HG02798 (cell line): ENCODE results near the gene PTTG1IP2.

ENCODE experiments used
- ATAC-seq: cut with Tn5 transposase; IDR thresholded peaks from one replicate; pipeline ENCODE4 v1.9.1; 2021; ENCODE audit warnings: mild to moderate bottlenecking; ENCODE audit not compliant: unreplicated experiment, poor library complexity

The PTTG1IP2 gene

DNA sequence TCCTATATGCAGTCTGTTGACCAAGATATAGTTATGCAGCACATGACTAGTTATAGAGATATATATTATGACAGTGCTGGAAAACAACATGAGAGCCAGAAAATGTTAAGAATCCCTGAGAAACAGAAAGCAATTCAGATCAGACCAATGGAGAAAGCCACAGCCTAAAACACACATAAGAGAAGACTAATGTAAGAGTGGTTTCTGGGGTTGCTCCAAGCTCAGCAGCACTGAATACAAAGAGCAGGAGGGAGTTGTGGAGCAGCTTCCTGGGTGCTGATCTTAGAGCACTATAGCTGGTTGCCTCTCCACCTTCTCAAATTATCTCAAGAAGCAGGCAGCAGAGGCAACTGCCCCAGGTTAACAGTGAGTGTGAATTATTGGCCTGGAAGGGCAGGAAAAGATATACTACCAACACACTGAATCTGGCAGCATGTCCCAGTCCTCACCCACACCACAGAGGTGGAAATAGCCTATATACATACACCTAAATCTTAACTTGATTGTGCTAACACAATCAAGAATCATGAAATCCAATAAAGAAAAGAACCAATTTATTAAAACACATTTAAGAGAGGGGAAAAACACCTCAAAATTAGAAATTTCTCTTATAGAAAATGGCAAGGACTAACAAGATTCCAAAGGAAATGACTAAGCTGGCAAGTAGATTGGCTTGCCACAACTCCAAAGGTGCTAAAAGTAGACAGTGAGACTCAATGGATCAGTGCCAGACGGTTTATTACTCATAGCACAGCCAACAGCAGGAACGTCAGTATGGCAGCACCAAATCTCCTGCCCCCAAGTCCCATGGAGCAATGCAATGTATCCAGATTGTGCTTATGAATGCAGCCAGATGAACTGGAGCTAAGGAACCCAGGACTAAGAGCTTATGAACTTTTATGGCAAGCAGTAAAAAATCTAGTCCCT, 5.1 kb downstream of the PTTG1IP2 start:
- no peak for ATAC-seq

DNA sequence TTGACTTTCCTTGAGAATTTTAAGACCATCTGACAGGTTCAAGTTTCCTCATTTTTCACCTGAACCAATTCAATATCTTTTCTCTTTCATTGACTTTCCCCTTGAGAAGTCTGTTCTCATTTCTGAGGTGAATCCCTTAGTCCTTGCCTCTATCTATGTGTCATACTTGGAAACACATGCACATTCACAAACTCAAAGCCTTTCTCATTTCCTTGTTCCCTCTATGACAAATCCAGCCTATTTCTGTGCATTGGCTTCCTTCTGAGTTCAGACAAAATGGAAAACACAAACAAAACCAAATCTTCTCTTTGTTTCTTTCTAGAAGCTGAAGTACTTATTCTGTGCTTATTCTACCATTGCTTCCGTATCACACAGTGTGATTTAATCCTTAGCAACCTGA, 13.8 kb downstream of the PTTG1IP2 start:
- no peak for ATAC-seq

DNA sequence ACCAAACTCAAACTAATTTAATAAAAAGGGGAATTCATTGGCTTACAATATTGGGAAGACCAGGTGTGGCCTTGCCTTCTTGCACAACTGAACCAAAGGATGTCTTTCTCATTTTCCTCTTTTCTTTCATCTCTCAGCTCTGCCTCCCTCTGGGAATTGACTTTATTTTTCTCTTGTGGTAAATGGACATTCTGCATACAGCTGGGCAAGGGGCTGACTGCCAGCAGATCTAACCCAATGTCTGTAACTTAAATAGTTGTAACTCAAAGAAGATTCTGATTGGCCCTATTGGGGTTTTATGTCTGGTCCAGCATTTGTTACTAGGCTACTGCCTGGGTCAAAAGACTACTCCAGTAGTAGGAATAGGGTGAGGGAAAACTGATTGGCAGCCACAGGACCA, 15.3 kb downstream of the PTTG1IP2 start:
- ATAC-seq, result no peak

DNA sequence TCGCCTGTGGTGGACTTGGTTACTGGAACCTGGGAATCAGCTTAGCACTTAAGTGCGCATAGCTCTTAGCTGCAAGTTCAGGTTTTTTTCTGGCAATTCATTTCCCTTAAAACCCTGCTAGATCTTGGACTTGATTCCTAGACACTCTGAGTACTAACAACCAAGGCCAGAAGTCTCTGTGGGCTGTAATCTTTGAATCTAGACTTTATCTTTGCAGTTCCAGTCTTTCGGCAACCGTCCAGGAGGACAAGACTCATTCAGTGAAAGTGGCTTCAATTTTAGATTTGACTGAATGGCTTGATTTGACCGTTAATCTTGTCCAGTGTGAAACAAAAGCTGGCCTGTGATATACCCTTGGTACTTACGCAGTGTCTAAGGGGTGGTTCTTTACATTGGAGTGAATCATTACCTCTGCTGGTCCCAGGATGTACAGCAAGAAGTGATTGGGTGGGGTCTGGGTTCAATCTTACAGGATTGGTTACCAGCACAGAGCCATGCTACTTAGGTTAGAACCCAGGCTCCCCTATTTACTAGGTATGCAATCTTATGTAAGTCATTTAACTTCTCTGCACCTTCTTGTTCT, 16.4 kb downstream of the PTTG1IP2 start:
- no peak for ATAC-seq

DNA sequence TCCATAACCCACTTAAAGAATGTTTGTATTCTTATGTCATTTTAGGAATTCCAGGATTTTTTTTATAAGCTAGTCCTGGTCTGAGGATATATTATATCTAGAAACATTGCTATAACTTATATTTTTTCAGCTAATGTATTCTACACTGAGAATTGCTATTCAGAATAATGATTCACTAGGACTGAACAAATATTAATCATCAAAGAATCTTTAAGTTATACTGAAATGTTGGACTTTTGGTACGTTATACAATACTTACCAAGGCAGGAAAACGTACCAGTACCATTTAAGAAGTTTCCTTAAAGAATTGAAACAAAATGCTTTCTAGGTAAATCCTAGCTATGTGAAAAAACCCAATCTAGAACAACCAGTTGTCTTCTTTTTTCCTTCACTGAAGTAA, 18.4 kb downstream of the PTTG1IP2 start:
- ATAC-seq, result no peak

DNA sequence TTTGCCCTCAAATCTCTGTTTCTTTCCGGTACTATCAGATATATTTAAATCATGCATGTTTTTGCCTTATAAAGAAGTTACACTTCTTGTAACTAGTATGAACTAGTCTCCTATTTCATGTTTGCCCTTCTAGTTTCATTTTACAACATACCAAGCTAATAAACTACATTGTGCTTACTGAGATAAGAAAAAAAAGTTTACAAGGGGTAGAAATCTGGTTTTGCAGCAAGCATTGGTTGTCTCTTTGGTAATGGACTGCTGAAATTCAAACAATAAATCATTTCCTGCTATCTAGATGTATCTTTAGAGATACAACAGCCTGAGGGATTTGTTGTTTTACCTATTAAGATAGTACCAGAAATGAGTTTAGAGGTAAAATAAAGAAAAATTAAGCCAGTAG, 18.8 kb downstream of the PTTG1IP2 start:
- ATAC-seq, result no peak

DNA sequence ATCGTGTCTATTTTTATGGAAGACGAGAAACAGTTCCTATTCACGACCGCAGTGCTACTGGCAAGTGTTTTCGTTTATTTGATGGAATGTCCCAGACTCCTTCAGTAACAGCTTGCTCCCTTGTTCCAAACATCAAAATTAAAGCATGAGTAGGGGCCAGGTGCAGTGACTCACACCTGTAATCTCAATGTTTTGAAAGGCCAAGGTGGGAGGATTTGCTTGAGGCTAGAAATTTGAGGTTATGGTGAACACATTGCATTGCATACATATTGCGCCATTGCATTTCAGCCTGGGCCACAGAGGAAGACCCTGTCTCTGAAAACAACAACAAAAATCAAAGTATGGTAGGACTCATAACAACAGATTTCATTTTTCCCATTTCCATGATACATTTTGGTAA, 22.8 kb downstream of the PTTG1IP2 start:
- ATAC-seq, result no peak

DNA sequence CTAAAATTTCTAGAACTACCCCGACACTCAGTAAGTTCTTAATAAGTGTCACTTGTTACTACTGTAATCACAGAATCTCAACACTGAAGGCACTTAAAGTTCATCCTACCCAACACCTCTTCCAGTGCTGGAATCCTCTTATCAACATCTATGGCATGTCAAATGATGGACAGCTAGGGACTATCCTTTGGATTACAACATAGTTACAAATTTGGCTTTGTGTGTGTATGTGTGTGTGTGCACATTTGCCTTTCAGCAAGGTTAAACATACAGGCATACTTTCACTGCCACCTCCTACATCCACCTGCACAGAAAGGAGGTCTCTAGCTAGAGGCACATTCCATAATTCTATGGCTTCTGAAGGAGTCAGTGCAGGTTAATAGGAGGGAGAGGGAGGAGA, 25.8 kb downstream of the PTTG1IP2 start:
- ATAC-seq, result no peak

DNA sequence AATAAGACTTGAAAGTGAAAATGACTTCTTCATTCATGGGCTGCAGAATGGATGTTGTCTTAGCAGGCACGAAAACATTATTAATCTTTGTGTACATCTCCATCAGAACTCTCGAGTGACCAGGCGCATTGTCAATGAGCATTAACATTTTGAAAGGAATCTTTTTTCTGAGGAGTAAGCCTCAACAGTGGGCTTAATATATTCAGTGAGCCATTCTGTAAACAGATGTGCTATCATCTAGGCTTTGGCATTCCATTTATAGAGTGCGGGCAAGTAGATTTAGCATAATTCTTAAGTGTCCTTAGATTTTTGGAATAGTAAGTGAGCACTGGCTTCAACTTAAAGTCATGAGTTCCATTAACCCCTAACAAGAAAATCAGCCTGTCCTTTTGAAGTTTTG, 33.1 kb downstream of the PTTG1IP2 start:
- ATAC-seq, result no peak

DNA sequence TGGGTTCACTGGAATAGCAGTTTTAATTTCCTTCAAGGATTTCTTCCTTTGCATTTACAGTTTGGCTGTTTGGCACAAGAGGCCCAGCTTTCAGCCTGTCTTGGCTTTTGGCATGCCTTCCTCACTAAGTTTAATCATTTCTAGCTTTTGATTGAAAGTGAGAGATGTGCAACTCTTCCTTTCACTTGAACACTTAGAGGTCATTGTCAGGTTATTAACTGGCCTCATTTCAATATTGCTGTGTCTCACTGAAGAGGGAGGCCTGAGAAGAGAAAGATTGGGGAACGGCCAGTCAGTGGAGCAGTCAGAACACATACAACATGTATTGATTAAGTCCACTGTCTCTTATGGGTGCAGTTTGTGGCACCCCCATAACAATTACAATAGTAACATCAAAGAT, 33.9 kb downstream of the PTTG1IP2 start:
- no peak for ATAC-seq

DNA sequence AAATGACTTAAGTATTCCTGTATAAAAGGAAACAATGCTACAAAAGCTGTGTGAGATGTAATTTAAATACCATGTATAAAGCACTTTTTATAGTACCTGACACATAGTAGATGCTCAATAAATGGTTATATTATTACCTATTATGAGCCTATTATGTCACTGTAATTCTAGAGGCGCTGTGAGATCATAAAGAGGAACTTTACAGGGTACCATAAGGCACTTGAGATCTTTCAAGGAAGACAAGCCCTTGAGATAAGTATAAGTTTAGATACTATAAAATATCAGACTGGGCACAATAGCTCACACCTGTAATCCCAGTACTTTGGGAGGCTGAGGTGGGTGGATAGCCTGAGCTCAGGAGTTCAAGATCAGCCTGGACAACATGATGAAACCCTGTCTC, 38.3 kb downstream of the PTTG1IP2 start:
- no peak for ATAC-seq

DNA sequence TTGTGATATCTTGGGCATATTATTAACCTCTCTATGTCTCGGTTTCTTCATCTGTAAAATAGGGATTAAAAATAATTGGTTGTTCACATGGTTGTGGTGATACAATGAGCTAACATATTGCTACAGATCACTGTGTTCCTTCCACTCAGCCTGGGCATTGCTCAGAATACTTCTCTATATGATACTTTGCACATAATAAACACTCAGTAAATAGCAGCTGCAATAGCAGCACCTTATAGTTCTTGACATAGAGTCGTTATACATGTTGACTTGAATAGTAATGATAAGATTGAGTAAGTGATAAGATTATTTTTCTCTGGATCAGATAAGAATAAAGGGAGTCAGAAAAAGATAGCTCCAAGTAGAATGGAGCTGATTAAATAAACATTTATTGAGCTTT, 42.3 kb downstream of the PTTG1IP2 start:
- no peak for ATAC-seq

DNA sequence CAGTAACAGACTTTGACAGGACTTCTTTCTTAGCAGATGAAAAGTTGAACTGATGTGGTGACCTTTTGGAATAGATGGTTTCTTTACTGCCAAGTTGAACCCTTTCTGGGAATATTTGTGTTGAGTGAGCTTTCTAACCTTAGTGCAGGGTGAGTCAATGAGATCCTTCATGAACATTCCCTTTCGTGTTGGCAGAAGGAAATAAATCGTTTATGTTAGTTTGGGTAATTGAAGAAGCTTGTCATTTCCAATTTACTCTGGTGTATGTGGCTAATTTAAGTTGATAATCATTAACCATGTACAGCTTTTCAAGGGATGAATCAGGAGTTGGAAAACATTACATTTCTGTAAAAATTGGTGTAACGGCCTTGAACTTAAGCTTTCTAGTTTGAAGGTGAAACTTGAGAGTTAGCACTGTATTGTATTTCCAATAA, 43.4 kb downstream of the PTTG1IP2 start:
- no peak for ATAC-seq

DNA sequence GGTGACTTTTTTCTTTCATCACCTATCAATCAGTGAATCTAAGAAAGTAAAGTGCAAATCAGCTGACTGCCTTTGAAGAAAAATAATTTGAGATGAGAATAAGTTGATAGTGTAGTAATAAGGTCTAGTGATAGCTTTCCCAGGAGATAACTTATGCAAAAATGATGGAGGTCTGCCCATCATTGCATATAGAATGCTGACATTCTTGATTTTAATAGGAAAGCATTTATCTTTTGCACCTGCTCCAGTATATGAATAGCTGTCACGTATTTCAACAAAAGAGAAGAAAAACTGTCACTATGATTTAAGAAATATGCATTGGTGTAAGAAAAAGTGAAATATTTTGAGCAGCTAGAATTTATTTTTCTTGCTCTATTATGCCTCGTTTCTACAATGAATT, 46.8 kb downstream of the PTTG1IP2 start:
- ATAC-seq, result no peak

DNA sequence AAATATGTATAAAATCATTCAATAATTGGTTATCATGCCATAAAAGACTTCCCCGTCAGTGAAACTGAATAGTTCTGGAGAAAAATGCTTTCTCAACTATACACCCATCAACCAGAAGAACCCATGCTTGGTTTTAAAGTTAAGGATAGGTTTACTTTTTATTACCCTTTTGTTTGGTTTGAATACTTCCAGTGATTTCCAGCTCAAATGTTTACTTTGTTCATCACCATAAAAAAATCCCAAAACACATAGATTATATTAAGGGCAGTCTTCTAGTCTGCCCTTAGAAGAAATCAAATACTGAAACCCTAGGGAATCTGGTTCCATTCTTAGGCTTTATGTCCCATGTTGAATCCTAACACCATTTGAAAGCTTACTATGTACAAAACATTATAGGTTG, 49.2 kb downstream of the PTTG1IP2 start:
- no peak for ATAC-seq

DNA sequence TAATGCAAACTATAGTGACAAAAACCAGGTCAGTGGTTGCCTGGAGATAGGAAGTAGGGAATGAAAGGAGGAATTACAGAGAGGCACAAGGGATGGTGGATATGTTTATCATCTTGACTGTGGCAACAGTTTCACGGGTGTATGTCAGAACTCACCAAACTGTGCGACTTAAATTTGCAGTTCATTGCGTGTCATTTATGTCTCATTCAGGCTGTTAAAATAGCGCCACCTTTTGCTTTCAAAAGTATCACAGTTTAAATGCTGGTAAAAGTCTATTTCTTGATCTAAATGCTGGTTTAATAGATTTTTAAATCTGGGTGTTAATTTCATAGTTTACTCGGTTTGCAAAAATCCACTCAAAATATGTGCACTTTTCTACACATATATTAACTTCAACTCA, 51.0 kb downstream of the PTTG1IP2 start:
- ATAC-seq, result no peak

DNA sequence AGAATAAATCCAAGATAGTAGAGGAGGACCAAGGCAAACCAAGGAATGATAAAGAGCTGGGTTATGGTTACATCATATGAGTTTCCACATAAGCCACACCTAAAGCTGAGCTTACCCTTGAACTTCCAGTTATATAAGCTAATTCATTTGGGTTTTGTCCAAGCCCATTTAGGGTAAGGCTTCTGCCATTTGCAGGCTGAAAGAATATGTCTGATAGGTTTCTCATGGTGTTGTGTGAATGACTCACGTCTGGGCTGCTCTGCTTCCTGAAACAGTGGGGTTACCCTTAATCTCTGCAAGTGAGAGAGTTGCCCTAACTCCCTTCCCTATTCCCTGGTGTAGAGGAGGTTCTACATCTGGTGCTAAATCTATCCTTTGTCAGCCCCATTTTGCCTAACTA, 60.8 kb downstream of the PTTG1IP2 start:
- ATAC-seq, result no peak

DNA sequence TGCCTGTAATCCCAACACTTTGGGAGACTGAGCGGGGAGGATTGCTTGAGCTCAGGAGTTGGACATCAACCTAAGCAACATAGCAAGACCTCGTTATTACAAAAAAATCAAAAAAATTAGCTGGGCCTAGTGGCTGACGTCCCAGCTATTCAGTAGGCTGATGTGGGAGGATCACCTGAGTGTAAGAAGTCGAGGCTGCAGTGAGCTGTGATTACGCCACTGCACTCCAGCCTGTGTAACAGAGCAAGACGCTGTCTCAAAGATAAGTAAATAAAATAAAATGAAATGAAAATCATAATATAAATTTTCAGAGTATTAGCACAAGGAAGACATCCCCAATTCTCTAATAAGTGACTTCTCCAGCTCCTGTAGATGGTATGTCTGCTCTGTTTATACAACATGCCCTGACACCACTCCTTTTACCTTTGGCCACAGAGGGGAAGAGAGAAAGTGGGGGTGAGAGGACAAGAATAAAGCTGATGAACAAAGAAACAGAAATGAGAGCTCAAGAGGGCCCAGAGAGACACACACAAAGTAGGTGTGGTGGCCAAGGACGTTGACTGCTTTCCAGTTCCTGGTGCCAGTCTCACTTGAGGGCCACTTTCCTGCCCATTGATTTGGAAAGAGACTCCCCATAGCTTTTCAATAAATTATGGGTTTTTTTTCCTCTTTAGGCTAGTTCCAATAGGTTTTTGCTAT, 62.9 kb downstream of the PTTG1IP2 start:
- ATAC-seq, result peak; percentile 74

DNA sequence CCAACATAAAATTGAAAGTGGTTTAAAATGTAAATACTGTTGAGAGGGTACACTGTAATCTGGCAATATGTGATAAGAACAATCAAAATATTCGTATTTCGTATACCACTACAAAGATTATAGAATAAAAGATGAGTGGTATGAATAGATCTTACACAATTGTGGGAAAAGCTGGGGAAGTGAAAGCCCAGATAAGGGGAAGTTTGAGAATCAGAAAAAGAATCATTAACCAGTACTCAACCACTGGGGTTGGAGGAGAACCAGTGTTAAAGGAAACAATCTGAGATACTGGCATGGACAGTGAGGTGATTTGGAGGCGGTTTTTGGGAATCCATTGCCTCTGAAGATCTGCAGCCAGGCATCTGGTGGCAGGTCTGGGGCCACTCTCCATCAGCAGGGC, 67.0 kb downstream of the PTTG1IP2 start:
- peak; percentile 55 for ATAC-seq

DNA sequence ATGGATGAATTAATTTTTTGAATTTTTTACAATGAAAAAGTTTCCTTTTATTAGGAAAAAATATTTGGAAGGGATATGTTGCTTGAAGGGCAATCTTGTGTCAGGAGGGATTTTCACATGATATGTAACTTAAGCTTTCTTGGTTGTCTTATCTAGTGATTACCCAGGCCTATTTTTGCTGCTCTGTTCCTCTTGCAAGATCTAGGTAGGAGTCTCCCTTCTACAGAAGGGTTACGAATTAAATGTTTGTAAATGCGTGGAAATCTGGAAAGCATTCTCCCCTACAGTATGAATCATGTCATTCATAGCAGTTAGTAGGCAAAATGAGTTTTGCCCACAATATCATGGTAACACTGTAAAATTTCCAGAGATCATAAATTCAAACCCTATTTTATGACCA, 69.0 kb downstream of the PTTG1IP2 start:
- no peak for ATAC-seq

DNA sequence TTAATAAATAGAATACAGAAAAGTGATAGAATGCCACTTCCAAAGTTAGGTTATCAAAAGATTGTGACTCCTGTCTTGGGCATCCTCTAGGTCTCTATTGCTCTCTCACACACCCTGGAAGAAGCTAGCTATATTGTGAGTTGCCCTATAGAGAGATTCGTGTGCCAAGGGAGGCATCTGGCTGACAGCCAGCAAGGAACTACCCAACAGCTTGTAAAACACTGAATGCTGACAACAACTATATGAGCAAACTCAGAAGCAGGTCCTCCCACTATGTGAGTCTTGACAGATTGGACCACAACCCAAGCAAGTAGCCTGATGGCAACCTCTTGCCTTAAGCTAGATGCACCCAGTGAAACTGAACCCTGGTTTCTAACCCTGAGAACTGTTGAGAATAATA, 71.0 kb downstream of the PTTG1IP2 start:
- ATAC-seq, result no peak
